HL-60/S4 treated with phorbol 12-myristate 13-acetate at 8.2 ng/mL for 4 days and 3 days (cell line): Measurements from ENCODE around the gene KRTAP24-1.

Experiments used
- in situ Hi-C: fragments of 300-500 bp; cut with MboI; formaldehyde crosslinking; loops from 2 replicates; pipeline ENCODE4 v1.15.0; 2022; ENCODE audit warnings: low sequenced_read_pairs

Gene KRTAP24-1

DNA sequence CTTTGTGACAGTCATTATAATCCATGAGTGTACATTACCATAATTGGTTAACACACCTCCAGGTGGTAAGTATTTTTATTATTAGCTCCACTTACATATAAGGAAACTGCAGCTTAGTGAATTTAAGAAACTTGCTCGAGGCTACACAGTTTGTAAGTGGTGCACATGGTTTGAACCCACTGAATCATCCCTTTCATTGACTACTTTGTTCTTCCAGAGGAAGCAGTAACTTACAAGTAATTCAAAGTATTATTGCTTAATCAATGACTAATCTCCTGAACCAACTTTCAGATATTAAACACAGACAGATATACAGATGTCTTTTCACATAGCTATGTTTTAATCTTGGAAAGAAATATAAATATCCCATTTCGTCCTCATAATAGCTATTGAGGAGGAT is 48.1 kb downstream of the KRTAP24-1 start:
- in situ Hi-C loops = no loop called here

DNA sequence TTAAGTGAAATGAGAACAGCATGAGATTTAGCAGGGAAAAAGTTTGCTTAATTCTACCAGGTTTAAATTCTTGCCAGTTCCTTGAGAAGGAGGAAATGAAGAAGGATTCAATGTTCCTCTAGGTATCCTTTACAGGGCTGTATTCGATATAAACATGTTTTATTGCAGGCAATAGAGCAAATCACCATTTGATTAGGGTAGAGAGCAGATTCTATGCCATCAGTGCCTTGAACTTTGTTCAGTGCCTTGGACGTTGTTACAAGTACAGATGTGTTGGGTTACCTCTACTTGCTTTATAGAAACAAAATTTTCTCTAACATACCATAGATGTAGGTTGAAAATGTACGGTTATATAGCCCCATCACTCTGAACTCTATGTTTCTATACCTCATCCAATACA is 48.7 kb downstream of the KRTAP24-1 start:
- in situ Hi-C loops = no loop called here

DNA sequence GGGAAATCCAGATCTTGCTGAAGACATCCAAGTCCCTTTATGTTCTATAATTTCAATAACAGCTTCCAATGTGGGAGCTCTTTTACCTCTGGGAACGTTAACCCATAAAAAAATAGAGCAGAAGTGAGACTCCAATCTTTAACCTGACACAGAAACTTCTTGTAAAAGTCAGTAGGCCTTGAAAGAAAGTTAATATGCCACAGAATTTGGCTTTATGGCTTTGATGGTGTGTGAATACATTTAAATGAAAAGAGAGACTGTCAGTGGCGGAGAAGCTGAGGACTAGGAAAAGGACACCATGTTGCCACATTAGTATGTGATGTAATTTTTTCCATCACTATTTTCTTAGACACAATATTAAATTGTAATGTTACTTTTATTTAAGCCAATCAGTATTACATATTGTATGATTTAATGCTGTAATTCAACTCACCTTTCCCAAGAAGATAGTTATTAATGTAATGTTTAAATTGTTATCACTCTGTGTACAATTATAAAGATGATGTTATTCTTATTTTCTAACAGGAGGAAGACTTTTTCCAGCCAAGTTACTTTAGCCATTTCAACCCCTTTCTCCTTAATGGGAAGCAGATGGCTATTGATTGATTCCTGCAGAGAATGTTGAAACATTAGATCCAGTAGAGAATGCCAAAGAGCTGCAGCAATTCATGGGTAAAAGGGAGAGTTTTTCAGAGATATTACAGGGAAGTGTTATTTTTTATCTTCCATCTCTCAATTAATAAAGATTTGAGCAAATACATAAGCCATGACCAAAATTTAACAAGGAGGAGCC is 49.3 kb downstream of the KRTAP24-1 start:
- in situ Hi-C loops = no loop called here

DNA sequence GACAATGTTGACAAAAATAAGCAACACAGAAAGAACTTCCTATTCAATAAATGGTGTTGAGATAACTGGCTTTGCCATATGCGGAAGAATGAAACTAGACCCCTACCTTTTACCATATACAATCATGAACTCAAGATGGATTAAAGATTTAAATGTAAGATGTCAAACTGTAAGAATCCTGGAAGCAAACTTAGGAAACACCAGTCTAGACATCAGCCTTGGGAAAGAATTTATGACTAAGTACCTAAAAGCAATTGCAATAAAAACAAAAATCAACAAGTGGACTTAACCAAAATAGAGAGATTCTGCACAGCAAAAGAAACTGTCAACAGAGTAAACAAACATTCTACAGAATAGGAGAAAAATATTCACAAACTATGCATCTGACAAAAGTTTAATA is 50.7 kb downstream of the KRTAP24-1 start:
- in situ Hi-C loops = no loop called here
